ENCODE results near the gene PRMT1. TPM values are rescaled to one million over a fixed set of nuclear protein-coding genes. Genes with fewer than 3 reads are reported as not detected.

Gene PRMT1
- 246 TPM for total RNA-seq

GRCh38 chr19:49677231-49677900 is at the start of gene PRMT1:
Gene PRMT1 (plus strand): TSS chr19:49677271. CDS start chr19:49677281, 10 bp downstream.

GRCh38 chr19:49640113-49640898 is 36.8 kb upstream of the PRMT1 start, which contains the start of gene RRAS:
Gene RRAS (minus strand): TSS chr19:49640143. CDS start chr19:49640098, 45 bp downstream.

GRCh38 chr19:49641688-49642491 is 35.2 kb upstream of the PRMT1 start, which contains the start of gene SCAF1:
Gene SCAF1 (plus strand): TSS chr19:49642209. CDS start chr19:49645027, 2,818 bp downstream.

GRCh38 chr19:49665351-49666119 is 11.5 kb upstream of the PRMT1 start, which contains the start of the genes BCL2L12 and IRF3:
Gene BCL2L12 (plus strand): TSS chr19:49665933. CDS start chr19:49666693, 760 bp downstream.
Gene IRF3 (minus strand): TSS chr19:49665857. CDS start chr19:49664838, 1,019 bp downstream.

GRCh38 chr19:49689133-49690078 is 12.3 kb downstream of the PRMT1 start, which contains the start of gene ADM5:
Gene ADM5 (plus strand): TSS chr19:49689594. CDS start chr19:49689838, 244 bp downstream.

GRCh38 chr19:49690656-49691242 is 13.7 kb downstream of the PRMT1 start, which contains the start of gene CPT1C:
Gene CPT1C (plus strand): TSS chr19:49691116. CDS start chr19:49692253, 1,137 bp downstream.

Small RNAs within 50 kb of the gene (small RNA-seq; reads per million reads assigned to genes)
- gene MIR5088 (ENCODE audit: low replicate concordance), result not detected

Other genes starting within 250 kb of the PRMT1 start
- gene SLC17A7, start 235.7 kb upstream of the PRMT1 start, total RNA-seq, result 2.8 TPM
- 76.4 TPM for gene PIH1D1, start 225.5 kb upstream of the PRMT1 start, total RNA-seq
- gene ALDH16A1, start 224.0 kb upstream of the PRMT1 start, total RNA-seq, result 43.6 TPM
- gene FLT3LG, start 203.1 kb upstream of the PRMT1 start, total RNA-seq, result 3.1 TPM
- 2,667 TPM for gene RPL13A, start 189.7 kb upstream of the PRMT1 start, total RNA-seq
- 2,754 TPM for gene RPS11, start 180.8 kb upstream of the PRMT1 start, total RNA-seq
- gene FCGRT, start 164.6 kb upstream of the PRMT1 start, total RNA-seq, result 205 TPM
- gene RCN3, start 149.3 kb upstream of the PRMT1 start, total RNA-seq, result 33.7 TPM
- 81.5 TPM for gene NOSIP, start 96.7 kb upstream of the PRMT1 start, total RNA-seq
- 5.0 TPM for gene PRRG2, start 96.0 kb upstream of the PRMT1 start, total RNA-seq
- 17.0 TPM for gene PRR12, start 86.1 kb upstream of the PRMT1 start, total RNA-seq
- 14.7 TPM for gene RRAS, start 37.1 kb upstream of the PRMT1 start, total RNA-seq
- gene SCAF1, start 35.1 kb upstream of the PRMT1 start, total RNA-seq, result 30.1 TPM
- 52.4 TPM for gene IRF3, start 11.4 kb upstream of the PRMT1 start, total RNA-seq
- 13.0 TPM for gene BCL2L12, start 11.3 kb upstream of the PRMT1 start, total RNA-seq
- 0.76 TPM for gene ADM5, start 12.3 kb downstream of the PRMT1 start, total RNA-seq
- 10.9 TPM for gene CPT1C, start 13.8 kb downstream of the PRMT1 start, total RNA-seq
- gene TSKS, start 86.0 kb downstream of the PRMT1 start, total RNA-seq, result 0.18 TPM
- 93.1 TPM for gene AP2A1, start 89.7 kb downstream of the PRMT1 start, total RNA-seq
- gene FUZ, start 136.0 kb downstream of the PRMT1 start, total RNA-seq, result 29.6 TPM
- gene MED25, start 141.0 kb downstream of the PRMT1 start, total RNA-seq, result 47.2 TPM
- gene PTOV1, start 173.9 kb downstream of the PRMT1 start, total RNA-seq, result 167 TPM
- gene PNKP, start 190.3 kb downstream of the PRMT1 start, total RNA-seq, result 65.4 TPM
- 12.1 TPM for gene AKT1S1, start 200.1 kb downstream of the PRMT1 start, total RNA-seq
- gene TBC1D17, start 200.4 kb downstream of the PRMT1 start, total RNA-seq, result 26.9 TPM
- gene IL4I1, start 219.6 kb downstream of the PRMT1 start, total RNA-seq, result 2.2 TPM